HG02884 (cell line): Measurements from ENCODE around the gene ICOSLG.
"Not testable (repeated sequence)": the region's sequence is repeated elsewhere in the genome, so short reads cannot be mapped to it uniquely, and the experiment has no call there.

Experiments
- ATAC-seq: cut with Tn5 transposase; IDR thresholded peaks from one replicate; pipeline ENCODE4 v1.9.1; 2021; ENCODE audit warnings: mild to moderate bottlenecking, moderate library complexity; ENCODE audit not compliant: unreplicated experiment

ICOSLG gene

DNA sequence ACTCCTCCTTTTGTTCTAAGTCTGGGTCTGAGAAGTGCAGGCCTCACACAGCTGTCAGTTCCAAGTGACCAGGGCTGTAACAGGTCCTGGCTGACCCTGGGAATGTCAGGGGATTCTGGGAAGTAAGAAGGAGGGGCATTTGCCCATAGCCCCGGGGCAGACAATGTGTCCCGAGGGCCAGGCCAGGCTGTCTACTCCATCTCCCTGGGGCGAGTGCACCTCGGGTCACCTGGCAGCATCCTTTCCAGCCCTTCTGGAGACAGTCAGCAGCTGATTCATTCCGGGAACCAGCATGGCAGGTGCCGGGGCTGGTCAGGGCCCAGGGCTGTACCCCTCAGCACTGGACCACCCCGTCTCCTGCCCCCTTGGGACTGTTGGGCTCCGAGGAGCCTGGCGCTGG, 13.1 kb downstream of the ICOSLG start:
- not testable (repeated sequence) for ATAC-seq

DNA sequence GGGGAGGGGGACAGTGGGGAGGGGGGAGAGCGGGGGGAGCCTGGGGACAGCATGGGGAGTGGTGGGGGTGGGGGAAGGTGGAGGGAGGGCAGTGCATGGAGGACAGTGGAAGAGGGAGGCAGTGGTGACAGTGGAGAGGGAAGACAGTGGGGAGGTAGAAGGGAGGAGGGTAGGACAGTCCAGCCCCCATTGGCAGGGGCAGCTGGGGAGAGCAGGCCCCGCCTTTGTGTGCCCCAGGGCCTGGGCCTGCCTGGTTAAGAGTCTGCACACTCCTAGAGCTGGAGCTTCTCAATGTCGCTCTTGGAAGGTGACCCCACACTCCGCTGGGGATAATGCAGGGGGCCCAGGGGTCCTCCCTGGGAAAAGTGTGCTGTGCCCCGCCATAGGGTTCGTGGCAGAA, 15.1 kb downstream of the ICOSLG start:
- ATAC-seq = not testable (repeated sequence)

DNA sequence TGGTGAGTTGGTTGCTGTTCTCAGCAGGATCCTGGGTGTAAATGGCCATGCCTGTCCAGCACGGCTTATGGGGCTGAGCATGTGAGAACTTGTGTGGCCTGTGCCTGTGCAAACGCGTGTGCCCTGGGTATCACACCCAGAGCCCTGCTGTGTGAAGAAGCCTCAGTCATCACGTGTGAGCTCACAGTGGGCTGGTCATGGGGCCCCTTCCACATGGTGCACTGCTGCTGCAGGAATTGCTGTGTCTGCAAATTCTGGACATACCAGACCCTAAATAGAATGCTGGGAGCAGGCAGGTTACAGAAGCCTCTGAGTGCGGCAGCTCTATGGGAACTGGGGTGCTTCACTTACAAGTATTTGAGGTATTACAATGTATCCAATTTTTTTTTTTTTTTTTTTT, 17.4 kb downstream of the ICOSLG start:
- not testable (repeated sequence) for ATAC-seq

DNA sequence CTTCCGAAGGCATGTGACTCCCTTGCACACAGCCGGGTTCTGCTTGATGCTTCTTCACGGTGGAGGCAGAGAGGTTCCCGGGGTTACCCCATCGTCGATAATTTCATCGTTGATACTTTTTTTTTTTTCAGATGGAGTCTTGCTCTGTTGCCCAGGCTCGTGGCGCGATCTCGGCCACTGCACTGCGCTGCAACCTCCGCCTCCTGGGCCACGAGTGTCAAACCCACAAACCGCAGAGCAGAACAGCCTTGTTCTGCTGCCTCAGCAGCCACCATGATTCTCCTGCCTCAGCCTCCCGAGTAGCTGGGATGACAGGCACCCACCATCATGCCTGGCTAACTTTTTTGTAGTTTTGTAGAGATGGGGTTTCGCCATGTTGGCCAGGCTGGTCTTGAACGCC, 20.1 kb downstream of the ICOSLG start:
- not testable (repeated sequence) for ATAC-seq

DNA sequence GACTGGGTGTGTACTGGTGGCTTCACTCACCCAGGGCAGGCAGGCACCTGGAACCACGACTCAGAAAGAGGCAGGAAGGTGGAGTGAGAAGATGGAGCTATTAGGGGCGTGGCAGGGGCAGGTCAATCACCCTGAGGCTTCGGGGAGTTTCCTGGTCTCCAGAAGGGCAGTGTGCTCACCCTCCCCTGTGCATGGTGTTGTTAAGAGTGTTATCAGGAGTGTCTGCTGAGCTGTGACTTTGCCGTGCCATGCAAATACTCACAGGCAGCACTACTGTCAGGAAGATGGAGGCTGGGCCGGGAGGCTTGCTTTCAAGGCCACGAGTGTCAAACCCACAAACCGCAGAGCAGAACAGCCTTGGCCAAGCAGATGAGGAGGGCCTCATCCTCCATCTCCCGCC, 22.3 kb downstream of the ICOSLG start:
- not testable (repeated sequence) for ATAC-seq

DNA sequence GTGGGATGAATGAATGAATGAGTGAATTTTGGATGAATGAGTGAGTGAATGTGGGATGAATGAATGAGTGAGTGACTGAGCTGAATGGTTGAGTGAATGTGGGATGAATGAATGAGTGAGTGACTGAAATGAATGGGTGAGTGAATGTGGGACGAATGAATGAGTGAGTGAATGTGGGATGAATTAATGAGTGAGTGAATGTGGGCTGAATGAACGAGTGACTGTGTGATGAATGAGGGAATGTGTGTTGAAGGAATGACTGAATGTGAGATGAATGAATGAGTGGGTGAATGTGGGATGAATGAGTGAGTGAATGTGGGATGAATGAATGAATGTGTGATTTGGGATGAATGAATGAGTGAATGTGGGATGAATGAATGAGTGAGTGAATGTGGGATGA, 28.8 kb downstream of the ICOSLG start:
- ATAC-seq = not testable (repeated sequence)

DNA sequence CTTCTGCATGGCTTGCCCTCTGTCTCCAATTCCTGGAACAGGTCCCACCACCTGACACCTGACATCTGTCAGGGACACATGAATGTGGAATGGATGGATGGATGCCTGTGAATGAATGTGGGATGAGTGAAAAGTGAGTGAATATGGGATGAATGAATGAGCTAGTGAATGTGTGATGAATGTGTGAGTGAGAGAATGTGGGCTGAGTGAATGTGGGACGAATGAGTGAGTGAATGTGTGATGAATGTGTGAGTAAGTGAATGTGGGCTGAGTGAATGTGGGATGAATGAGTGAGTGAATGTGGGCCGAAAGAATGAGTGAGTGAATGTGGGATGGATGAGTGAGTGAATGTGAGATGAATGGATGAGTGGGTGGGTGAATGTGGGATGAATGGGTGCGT, 29.2 kb downstream of the ICOSLG start:
- ATAC-seq = not testable (repeated sequence)

DNA sequence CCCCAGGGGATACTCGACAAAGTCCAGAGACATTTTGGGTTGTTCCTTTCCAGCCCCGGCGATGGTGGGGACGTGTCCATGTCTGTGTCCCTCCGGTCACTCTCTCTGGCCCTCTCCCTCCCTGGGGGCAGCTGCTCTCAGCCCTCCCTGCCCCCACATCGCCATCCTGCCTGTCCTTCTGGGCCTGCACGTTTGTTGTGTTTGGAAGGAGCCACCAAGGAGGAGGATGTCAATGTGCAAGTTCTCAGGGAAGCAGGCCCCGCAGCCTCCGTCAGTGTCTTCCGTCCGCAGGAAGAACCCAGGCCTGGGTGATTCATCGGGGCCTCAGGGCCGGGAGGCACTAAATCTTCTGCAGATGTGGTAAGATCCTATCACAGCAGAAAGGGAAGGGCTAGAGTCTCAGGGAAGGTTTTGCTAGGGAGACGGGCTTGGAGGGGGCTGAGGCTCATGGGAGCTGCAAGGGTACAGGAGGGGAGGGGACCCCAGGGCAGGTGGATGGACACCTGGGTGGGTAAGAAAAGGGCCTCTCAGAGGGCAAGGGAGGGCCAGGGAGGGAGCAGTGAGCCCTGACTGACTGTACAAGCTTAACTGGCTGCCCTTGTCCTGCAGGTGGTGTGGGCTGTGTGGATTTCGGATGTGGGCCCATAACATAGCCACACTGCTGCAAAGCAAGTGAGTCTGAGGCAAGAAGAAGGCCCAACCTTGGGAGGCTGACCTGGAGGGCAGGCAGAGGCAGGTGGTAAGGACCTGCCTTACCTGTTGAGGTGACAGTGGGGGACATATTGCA, 32.7 kb downstream of the ICOSLG start:
- ATAC-seq = not testable (repeated sequence)

DNA sequence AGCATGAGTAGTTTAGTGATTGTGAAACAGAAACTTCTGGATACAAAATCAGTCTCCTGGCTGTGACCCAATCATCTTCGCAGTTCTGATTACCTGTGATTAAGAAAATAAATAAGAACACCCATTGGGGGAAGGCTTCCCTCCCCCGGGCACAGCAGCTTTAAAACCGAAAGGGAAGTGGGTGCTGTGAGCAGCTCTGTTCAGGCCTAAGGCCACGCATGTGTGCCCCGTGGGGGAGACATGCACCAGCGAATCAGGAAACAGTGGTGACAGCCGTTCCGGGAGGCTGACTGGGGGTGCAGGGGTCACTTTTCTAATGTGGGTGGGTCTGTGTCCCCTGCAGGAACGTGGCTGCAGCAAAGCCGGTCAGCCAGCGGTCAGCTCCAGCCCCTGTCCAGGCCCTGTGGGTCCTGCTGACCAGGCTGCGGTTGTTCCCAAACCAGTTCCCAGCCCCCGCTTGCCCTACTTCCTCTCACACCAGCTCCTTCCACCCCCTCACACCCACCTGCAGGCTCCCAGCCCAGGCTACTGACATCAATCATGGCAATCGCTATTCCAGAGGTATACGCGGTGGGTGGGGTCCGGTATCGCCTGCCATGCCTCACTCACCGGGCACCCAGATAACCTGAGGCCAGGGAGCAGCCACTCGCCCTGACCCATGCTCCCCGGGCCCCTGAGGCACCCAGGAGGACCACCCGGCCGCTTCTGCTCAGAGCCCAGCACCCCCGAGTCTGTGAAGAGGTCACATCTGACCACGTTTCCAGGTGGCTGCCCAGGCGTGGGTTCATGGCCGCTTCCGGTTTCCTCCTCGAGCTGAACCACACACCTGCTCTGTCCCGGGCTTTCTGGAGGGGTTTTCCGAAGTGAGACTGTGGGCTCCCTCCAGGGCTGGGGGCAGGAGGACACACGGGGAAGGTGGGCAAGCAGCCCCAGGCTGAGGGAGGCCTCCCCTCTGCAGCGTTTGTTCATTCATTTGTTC, 33.8 kb downstream of the ICOSLG start:
- peak; percentile 48 for ATAC-seq

DNA sequence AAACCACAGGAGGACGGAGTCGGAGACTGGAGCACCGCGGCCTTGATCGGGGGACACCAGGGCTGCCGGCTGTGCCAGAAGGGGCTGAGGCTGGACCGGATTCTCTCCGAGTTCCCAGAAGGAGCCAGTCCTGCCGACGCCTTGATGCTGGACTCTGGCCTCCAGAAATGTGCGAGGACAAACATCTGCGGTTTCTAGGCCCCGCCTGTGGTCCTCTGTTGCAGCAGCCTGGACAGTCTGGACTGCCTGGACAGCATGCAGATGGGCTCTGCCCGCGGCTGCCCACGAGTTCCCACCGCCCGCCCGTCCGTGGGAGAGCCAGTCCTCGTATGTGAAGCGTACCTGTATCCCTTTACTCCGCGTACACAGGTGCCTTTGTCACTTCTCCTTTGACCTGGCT, 34.6 kb downstream of the ICOSLG start:
- ATAC-seq = not testable (repeated sequence)

DNA sequence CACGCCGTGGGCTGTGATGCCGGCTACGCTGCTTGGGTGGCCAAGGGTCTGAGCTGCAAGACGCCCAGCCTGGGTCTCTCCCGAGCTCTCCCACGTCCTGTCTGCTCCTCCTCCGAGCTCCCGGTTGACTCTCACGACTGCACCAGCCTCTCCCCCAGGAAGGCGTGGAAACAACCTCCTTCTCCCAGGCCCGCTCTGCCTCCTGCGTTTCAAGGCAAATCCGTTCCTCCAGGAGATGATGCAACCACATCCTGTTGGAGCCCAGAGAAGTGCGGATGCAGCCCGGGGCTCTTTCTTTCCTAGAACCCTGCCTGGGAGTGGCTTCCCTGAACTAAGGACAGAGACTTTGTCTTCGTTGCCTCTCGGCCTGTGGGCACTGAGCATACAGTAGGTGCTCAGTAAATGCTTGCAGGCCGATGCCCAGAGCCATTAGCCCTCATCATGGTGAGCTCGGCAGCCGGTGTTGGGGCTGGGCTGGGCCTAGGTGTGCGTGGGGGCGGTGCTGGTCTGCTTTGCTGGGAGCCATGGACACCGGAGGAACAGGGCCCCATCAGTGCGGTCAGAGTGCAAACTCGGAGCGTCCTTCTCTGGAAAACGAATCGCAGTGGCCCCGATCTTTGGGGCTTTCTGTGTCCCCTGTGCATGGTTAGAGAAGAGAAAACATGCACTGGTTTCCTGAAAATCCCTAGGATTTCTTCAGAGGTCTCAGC, 38.0 kb downstream of the ICOSLG start:
- ATAC-seq = not testable (repeated sequence)

DNA sequence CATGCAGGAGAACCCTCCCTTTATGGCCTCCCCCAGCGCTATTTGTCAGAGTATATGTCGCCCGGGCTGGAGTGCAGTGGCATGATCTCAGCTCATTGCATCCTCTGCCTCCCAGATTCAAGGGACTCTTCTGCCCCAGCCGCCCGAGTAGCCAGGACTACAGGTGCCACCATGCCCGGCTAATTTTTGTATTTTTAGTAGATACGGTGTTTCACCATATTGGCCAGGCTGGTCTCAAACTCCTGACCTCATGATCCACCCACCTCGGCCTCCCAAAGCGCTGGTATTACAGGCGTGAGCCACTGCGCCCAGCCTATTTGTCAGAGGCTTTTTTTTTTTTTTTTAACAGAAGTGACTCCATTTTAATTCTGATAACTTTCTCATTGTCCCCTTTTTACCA, 40.7 kb downstream of the ICOSLG start:
- ATAC-seq = not testable (repeated sequence)

DNA sequence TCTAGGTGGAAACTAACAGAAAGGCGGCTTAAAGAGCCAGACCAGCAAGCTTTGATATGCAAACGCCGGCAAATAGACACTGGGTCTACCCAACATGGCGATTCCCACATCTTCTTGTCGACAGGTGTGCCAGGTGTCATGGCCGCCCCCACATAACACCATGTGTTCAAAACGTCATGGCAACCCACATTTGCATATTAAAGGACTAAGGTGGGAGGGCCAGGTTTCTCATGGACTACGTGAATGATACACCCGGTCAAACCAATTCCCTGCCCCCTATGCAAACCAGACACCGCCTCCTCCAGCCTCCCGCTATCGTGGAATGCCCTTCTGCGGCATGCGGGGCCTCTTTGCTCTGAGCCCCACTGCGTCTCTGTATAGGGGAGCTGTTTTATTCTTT, 41.3 kb downstream of the ICOSLG start:
- no peak for ATAC-seq

DNA sequence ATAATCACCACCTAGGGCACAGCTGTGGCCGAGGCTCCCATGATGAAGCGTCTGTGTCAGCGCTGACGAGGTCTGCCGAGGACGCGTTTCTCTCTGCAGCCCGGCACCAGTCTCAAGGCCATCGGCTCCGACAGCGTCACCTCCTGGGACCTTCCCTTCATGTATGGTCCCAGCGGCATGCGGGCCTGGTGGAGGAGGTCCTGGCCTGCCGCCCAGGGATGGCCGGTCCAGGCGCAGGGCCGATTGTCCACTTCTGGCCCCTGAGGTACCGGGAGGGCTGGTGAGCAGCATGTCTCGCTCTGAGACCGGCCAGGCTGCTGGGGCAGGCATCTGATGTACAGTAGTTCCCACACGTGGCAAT, 43.6 kb downstream of the ICOSLG start:
- not testable (repeated sequence) for ATAC-seq

DNA sequence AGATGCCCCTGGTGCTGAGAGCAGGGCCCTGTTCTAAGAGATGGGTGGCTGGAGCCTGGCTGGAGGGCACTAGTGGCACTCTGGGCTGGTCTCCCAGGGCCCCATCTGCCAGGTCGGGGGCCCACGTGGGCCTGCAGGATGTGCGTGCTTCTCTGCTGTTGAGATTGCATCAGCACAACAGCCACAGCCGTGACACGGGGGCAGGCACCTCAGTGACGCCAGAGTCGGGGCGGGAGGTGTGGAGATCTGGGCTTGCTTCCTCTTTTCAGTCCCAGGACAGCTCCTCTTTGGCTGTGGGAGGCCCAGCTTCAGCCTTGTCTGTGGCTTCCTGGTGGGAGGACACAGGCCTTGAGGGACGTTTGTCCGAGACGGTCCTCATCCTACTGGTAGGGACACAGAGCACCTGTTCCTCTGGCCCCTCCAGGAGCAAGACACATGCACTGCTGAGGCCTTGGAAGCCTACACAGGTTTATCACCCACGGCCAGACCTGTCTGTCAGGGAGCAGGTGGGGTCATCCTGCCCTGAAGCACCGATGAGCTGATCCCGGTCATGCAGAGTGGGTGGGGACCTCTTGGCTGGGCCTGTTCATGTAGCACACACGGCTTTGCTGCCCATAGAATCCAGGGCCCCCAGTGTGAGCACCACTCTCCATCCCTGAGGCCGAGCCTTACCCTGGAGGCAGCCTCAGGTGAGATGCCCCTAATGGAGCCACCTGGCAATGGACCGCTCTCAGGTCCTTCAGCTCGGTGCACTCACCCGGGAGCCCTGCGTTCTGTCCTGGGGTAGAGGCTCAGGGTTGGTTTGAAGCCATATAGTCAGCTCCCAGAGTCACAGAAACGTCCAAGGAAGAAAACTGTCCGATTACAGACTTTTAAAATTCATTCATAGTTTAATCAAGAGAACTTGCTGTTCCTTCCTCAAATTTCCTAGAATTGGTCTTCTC, 44.3 kb downstream of the ICOSLG start:
- ATAC-seq = not testable (repeated sequence)

DNA sequence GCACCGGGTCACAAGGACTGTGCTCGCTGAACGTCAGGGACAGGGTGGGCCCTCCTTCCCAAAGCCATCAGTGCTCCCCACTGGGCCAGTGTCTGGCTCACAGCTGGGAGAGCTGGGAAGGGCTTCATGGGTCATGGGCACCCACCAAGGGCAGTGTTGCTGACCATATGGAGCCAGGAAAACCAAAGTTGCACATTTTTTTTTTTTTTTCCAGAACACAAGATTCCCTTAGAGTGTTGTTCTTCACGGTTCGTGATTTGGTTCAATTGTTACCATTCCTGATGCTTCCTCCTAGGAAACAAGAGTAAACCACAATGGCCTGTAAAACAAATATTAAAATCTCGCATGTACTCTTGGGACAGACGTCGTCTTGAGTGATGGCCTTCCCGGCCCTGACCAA, 45.9 kb downstream of the ICOSLG start:
- not testable (repeated sequence) for ATAC-seq

DNA sequence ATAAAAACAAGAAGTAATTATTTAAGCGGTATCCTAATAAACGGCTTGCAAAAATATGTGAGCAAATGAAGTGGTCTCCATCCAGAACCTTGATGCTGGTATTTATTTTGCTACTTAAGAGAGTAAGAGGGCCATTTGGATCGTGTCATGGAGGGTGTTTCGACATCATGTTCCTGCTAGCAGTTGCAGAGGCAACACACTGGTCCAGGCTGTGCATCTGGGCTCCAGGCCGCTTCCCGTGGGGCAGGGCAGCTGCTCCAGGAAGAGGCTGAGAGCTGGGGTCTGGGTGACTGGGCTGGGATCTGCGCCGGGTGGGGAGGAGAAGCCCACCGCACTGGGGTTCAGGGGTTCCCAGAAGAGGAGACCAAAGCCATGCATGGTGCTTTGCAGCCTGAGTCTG, 46.3 kb downstream of the ICOSLG start:
- not testable (repeated sequence) for ATAC-seq

DNA sequence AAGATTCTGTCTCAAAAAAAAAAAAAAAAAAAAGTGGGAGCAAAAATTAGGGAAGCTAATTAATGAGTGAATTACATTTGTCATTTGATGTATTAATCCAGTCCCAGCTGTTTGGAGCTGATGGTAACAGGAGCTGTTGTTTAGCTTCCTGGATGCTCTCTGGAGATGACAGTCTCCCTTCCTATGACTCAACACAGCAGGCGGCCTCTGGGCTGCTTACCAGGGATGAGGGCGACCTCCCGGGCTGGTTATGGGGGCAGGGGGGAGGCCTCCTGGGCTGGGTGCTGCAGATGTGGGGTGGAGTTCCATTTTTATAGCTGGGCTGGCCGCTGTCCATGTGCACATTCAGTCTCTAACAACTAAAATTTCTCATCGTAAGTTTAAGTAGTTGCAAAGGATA, 47.6 kb downstream of the ICOSLG start:
- ATAC-seq = not testable (repeated sequence)

DNA sequence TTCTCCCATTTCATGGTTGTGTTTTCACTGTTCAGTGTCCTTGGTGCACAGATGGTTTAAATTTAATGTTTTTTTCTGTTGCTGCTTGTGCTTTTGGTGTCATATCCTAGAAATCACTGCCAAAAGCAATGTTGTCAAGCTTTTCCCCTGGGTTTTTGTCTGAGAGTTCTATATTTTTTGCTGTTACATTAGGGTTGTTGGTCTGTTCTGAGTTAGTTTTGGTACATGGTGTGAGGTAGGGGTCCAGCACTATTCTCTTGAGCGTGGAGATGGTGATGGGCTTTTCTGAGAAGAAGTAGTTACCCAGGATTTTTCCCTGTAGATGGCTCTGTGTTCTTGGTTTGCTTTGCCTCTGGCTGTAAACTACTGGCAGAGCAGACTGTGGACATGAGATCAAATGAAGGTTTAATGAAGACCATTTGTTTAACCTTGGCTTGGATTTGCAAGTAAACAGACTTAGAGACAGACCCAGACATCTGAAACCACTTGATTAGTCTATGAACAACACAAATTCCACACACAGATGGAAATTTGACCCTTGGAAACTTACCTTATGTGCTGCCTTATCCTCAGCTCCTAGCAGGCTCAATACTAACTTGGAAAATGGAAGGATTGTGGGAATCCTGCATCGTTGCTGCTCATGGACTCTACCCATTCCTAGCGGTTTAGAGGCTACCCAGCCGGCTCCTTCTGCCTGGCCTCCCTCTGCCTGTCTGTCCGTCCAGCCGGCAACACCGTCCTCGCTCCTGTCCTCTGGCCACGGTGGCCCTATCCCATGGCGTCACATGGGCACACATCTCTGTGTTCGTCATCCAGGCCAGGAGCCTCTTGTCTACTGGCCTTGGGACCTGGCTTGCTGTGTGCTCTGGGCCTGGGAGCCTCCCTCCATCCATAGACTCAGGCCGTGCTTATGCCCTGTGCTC, 50.1 kb downstream of the ICOSLG start:
- ATAC-seq = not testable (repeated sequence)
